Activated T-helper 2 cell treated with anti-CD3 and anti-CD28 coated beads, Interferon-gamma antibody, Interleukin-2, Interleukin-4, amounts not matched to agents 10 μg/mL and 5 μg/mL and 100 μg/mL, durations not matched to agents 14 hours and 24 hours and 36 hours (primary cell): ENCODE data around the gene MEGF11. TPM values are rescaled to one million over a fixed set of nuclear protein-coding genes. Genes with fewer than 3 reads are reported as not detected.

Experiments used
- DNase-seq: peaks from one replicate; pipeline ENCODE4 v3.0.0; 2021; ENCODE audit warnings: low spot score
- H3K27ac Mint-ChIP-seq: one replicate; pipeline ENCODE4 v1.8.0; 2021; ENCODE audit warnings: mixed read lengths
- H3K27me3 Mint-ChIP-seq: one replicate; pipeline ENCODE4 v1.8.0; 2021; ENCODE audit warnings: low read depth, mixed read lengths
- H3K36me3 Mint-ChIP-seq: one replicate; pipeline ENCODE4 v1.8.0; 2021; ENCODE audit warnings: low read depth, mixed read lengths
- H3K4me1 Mint-ChIP-seq: one replicate; pipeline ENCODE4 v1.8.0; 2021; ENCODE audit warnings: low read depth, mixed read lengths
- H3K4me3 Mint-ChIP-seq: one replicate; pipeline ENCODE4 v1.8.0; 2021; ENCODE audit warnings: low read depth, mild to moderate bottlenecking, moderate library complexity, mixed read lengths
- H3K9me3 Mint-ChIP-seq: one replicate; pipeline ENCODE4 v1.8.0; 2021; ENCODE audit warnings: mixed read lengths
- intact Hi-C: fragments of 100-400 bp; cut with micrococcal nuclease; formaldehyde crosslinking; loops from one replicate; pipeline ENCODE4 v1.15.1; 2023
- total RNA-seq: library from RNA; stranded (reverse); gene quantifications from 2 replicates; pipeline ENCODE4 v1.2.3, GENCODE V29; 2022

MEGF11 gene
- total RNA-seq, 1 donor from 2014 or later: not detected

- Mint-ChIP-seq H3K4me3 (no peak overlapping the region), H3K36me3 (no peaks in the 10 kb centered on the region), H3K27me3 (peaks cover 24% of the 10 kb centered on the region), H3K4me1 (no peaks in the 10 kb centered on the region), H3K27ac (no peak overlapping the region), H3K9me3 (no peaks in the 10 kb centered on the region)
- intact Hi-C loops: no loop called here
- no peak for DNase-seq
Measured at GRCh38 chr15:66241908-66242285, 11.7 kb downstream of the MEGF11 start.

- H3K36me3 Mint-ChIP-seq: no peaks in the 10 kb centered on the region
- H3K27ac Mint-ChIP-seq: no peak overlapping the region
- intact Hi-C loops: no loop called here
- H3K4me1 Mint-ChIP-seq: no peaks in the 10 kb centered on the region
- no peak for DNase-seq
- no peaks in the 10 kb centered on the region for H3K9me3 Mint-ChIP-seq
- no peak overlapping the region for H3K4me3 Mint-ChIP-seq
- H3K27me3 Mint-ChIP-seq: peaks cover 23% of the 10 kb centered on the region
Measured at GRCh38 chr15:66241087-66241907, 12.3 kb downstream of the MEGF11 start.

GRCh38 chr15:66240240-66240794 lies 13.2 kb downstream of the MEGF11 start:
- Mint-ChIP-seq H3K4me1 (no peaks in the 10 kb centered on the region), H3K27me3 (peaks cover 22% of the 10 kb centered on the region), H3K4me3 (no peak overlapping the region), H3K9me3 (no peaks in the 10 kb centered on the region), H3K36me3 (no peaks in the 10 kb centered on the region), H3K27ac (no peak overlapping the region)
- no peak for DNase-seq
- intact Hi-C loops: no loop called here

GRCh38 chr15:66239514-66239913 lies 14.0 kb downstream of the MEGF11 start:
- Mint-ChIP-seq H3K27me3 (peaks cover 17% of the 10 kb centered on the region), H3K4me1 (no peaks in the 10 kb centered on the region), H3K4me3 (no peak overlapping the region), H3K9me3 (no peaks in the 10 kb centered on the region), H3K36me3 (no peaks in the 10 kb centered on the region), H3K27ac (no peak overlapping the region)
- DNase-seq: no peak
- intact Hi-C loops: no loop called here

GRCh38 chr15:66238318-66238717 lies 15.2 kb downstream of the MEGF11 start:
- H3K4me3 Mint-ChIP-seq: no peak overlapping the region
- intact Hi-C loops: no loop called here
- DNase-seq: no peak
- H3K27ac Mint-ChIP-seq: no peak overlapping the region
- no peaks in the 10 kb centered on the region for H3K9me3 Mint-ChIP-seq
- H3K4me1 Mint-ChIP-seq: no peaks in the 10 kb centered on the region
- H3K36me3 Mint-ChIP-seq: no peaks in the 10 kb centered on the region
- peaks cover 12% of the 10 kb centered on the region for H3K27me3 Mint-ChIP-seq

- peaks cover 7% of the 10 kb centered on the region for H3K27me3 Mint-ChIP-seq
- intact Hi-C loops: no loop called here
- DNase-seq: no peak
- no peak overlapping the region for H3K27ac Mint-ChIP-seq
- no peak overlapping the region for H3K4me3 Mint-ChIP-seq
- H3K4me1 Mint-ChIP-seq: no peaks in the 10 kb centered on the region
- H3K36me3 Mint-ChIP-seq: no peaks in the 10 kb centered on the region
- H3K9me3 Mint-ChIP-seq: no peaks in the 10 kb centered on the region
Measured at GRCh38 chr15:66237513-66238235, 15.9 kb downstream of the MEGF11 start.

GRCh38 chr15:66236806-66237375 lies 16.7 kb downstream of the MEGF11 start:
- intact Hi-C loops: no loop called here
- no peak overlapping the region for H3K27ac Mint-ChIP-seq
- no peaks in the 10 kb centered on the region for H3K9me3 Mint-ChIP-seq
- H3K4me3 Mint-ChIP-seq: no peak overlapping the region
- H3K4me1 Mint-ChIP-seq: no peaks in the 10 kb centered on the region
- H3K27me3 Mint-ChIP-seq: peaks cover 6% of the 10 kb centered on the region
- DNase-seq: no peak
- no peaks in the 10 kb centered on the region for H3K36me3 Mint-ChIP-seq

GRCh38 chr15:66235866-66236265 lies 17.7 kb downstream of the MEGF11 start:
- H3K27me3 Mint-ChIP-seq: peaks cover 4% of the 10 kb centered on the region
- intact Hi-C loops: no loop called here
- no peak overlapping the region for H3K4me3 Mint-ChIP-seq
- no peaks in the 10 kb centered on the region for H3K4me1 Mint-ChIP-seq
- no peaks in the 10 kb centered on the region for H3K9me3 Mint-ChIP-seq
- DNase-seq: no peak
- H3K27ac Mint-ChIP-seq: no peak overlapping the region
- H3K36me3 Mint-ChIP-seq: no peaks in the 10 kb centered on the region

GRCh38 chr15:66234798-66235197 lies 18.8 kb downstream of the MEGF11 start:
- Mint-ChIP-seq H3K4me1 (no peaks in the 10 kb centered on the region), H3K27ac (no peak overlapping the region), H3K27me3 (peaks cover 4% of the 10 kb centered on the region), H3K36me3 (no peaks in the 10 kb centered on the region), H3K4me3 (no peak overlapping the region), H3K9me3 (no peaks in the 10 kb centered on the region)
- intact Hi-C loops: no loop called here
- DNase-seq: no peak

- no peak overlapping the region for H3K4me3 Mint-ChIP-seq
- no peaks in the 10 kb centered on the region for H3K9me3 Mint-ChIP-seq
- intact Hi-C loops: no loop called here
- H3K27me3 Mint-ChIP-seq: peaks cover 4% of the 10 kb centered on the region
- no peak for DNase-seq
- H3K4me1 Mint-ChIP-seq: no peaks in the 10 kb centered on the region
- no peaks in the 10 kb centered on the region for H3K36me3 Mint-ChIP-seq
- no peak overlapping the region for H3K27ac Mint-ChIP-seq
Measured at GRCh38 chr15:66233487-66234415, 19.8 kb downstream of the MEGF11 start.

- Mint-ChIP-seq H3K27me3 (peaks cover 4% of the 10 kb centered on the region), H3K4me1 (no peaks in the 10 kb centered on the region), H3K4me3 (no peak overlapping the region), H3K27ac (no peak overlapping the region), H3K36me3 (no peaks in the 10 kb centered on the region), H3K9me3 (no peaks in the 10 kb centered on the region)
- no peak for DNase-seq
- intact Hi-C loops: no loop called here
Measured at GRCh38 chr15:66232267-66232625, 21.3 kb downstream of the MEGF11 start.
